Gastroesophageal sphincter (tissue), 3 donors: Measurements from ENCODE around the gene DTNBP1.

Experiments
- EP300 ChIP-seq: sonication (generic); formaldehyde crosslinking; IDR thresholded peaks from one replicate; pipeline ENCODE4 v1.6.1; 2017; ENCODE audit warnings: antibody characterized with exemption, mild to moderate bottlenecking
- POLR2A ChIP-seq, 2 donors: fragments of 450-650 bp; IDR thresholded peaks; one replicate each; pipeline ENCODE4 v1.6.1; 2017; ENCODE audit warnings: antibody characterized with exemption in 2 of 2, mild to moderate bottlenecking in 2 of 2, moderate library complexity in 1 of 2
- POLR2AphosphoS5 ChIP-seq: sonication (generic); formaldehyde crosslinking; IDR thresholded peaks from one replicate; pipeline ENCODE4 v1.6.1; 2017; ENCODE audit warnings: antibody characterized with exemption
- TF ChIP-seq, protein P1 (sequence below), 4 experiments: fragments of 200-600 bp in 2 of 4; fragments of 450-650 bp in 2 of 4; sonication (generic) in 1 of 4; IDR thresholded peaks; one replicate each; pipeline ENCODE4 v1.5.1; 2017 to 2019; ENCODE audit warnings: antibody characterized with exemption in 4 of 4, mild to moderate bottlenecking in 2 of 4, moderate library complexity in 2 of 4

DNA sequence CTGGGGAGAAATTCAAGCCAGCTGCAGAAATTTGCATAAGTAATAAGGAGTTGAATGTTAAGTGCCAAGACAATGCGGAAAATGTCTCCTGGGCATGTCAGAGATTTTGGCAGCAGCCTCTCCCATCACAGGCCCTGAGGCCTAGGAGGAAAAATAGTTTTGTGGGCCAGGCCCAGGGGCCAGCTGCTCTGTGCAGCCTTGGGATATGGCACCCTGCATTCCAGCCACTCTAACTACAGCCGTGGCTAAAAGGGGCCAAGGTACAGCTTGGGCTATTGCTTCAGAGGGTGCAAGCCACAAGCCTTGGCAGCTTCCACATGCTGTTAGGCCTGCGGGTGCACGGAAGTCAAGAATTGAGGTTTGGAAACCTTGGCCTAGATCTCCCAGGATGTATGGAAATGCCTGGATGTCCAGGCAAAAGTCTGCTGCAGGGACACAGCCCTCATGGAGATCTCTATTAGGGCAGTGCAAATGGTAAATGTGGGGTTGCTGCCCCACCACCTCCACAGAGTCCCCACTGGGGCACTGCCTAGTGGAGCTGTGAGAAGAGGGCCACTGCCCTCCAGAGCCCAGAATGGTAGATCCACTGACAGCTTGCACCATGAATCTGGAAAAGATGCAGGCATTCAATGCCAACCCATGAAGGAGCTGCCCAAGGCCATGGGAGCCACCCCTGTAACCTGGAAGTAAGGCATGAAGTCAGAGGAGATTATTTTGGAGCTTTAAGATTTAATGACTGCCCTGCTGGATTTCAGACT is 126.5 kb downstream of the DTNBP1 start:
- TF ChIP-seq, protein P1, sequence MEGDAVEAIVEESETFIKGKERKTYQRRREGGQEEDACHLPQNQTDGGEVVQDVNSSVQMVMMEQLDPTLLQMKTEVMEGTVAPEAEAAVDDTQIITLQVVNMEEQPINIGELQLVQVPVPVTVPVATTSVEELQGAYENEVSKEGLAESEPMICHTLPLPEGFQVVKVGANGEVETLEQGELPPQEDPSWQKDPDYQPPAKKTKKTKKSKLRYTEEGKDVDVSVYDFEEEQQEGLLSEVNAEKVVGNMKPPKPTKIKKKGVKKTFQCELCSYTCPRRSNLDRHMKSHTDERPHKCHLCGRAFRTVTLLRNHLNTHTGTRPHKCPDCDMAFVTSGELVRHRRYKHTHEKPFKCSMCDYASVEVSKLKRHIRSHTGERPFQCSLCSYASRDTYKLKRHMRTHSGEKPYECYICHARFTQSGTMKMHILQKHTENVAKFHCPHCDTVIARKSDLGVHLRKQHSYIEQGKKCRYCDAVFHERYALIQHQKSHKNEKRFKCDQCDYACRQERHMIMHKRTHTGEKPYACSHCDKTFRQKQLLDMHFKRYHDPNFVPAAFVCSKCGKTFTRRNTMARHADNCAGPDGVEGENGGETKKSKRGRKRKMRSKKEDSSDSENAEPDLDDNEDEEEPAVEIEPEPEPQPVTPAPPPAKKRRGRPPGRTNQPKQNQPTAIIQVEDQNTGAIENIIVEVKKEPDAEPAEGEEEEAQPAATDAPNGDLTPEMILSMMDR (IDR thresholded peaks at IDR 0.05): no peak
- TF ChIP-seq POLR2A (IDR thresholded peaks at IDR 0.05): no peak
- no peak for TF ChIP-seq POLR2AphosphoS5
- no peak for TF ChIP-seq EP300
